ENCODE measurements around the gene SNAP47.

Gene SNAP47

GRCh38 chr1:227781314-227781930, 46.2 kb downstream of the SNAP47 start:
- DNase-seq (ENCODE audit: low read depth in 2 of 2): no peak

GRCh38 chr1:227782226-227782625, 47.0 kb downstream of the SNAP47 start:
- no peak for DNase-seq (ENCODE audit: low read depth in 2 of 2)

GRCh38 chr1:227785094-227785804, 50.0 kb downstream of the SNAP47 start:
- DNase-seq (ENCODE audit: low read depth in 2 of 2): no peak

GRCh38 chr1:227785805-227786671, 50.8 kb downstream of the SNAP47 start:
- no peak for DNase-seq (ENCODE audit: low read depth in 2 of 2)

DNA sequence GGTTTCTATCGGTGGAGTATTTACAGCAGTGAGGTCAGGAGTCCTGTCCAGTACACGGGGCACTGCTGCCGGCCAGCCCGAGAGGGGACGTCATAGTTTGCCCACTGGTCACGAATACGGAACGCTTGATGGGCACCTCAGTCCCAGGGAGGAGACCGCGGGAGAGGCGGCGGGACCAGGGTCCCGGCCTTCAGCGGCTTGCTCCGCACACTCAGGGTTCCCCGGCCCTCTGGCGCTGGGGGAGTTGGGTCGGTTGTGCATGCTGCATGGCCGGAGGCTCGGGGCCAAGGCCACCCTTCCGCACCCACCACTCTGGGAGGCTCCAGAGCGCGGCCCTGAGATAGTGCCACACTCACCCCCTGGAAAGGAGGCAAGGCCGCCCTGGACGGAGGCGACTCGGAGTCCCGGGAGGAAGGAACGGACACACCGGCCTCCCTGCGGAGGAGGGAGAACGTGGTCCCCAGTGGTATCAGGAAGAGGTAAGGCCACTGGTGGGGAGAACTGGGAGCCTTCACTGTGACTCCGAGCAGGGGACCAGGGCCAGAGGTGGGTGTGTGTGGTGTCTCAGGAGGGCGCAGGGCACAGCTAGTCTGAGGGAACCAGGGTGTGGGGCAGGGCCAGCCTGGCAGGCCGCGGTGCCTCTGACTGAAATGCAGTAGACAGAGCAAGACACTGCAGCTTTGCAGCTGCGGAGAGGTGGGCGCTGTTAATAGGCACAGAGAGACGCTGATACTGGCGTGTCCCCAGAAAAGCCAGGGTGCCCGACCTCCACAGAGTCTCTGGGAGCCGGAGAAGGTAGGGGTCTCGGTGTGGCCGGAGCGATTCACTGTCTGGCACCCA, 51.7 kb downstream of the SNAP47 start:
- DNase-seq (ENCODE audit: low read depth in 2 of 2): no peak

- DNase-seq (ENCODE audit: low read depth in 2 of 2): peak; percentile 83 to 93
Measured at GRCh38 chr1:227787513-227788270, 52.5 kb downstream of the SNAP47 start.

GRCh38 chr1:227788271-227789083, 53.2 kb downstream of the SNAP47 start:
- DNase-seq (ENCODE audit: low read depth in 2 of 2): peak; percentile 54 to 60

DNA sequence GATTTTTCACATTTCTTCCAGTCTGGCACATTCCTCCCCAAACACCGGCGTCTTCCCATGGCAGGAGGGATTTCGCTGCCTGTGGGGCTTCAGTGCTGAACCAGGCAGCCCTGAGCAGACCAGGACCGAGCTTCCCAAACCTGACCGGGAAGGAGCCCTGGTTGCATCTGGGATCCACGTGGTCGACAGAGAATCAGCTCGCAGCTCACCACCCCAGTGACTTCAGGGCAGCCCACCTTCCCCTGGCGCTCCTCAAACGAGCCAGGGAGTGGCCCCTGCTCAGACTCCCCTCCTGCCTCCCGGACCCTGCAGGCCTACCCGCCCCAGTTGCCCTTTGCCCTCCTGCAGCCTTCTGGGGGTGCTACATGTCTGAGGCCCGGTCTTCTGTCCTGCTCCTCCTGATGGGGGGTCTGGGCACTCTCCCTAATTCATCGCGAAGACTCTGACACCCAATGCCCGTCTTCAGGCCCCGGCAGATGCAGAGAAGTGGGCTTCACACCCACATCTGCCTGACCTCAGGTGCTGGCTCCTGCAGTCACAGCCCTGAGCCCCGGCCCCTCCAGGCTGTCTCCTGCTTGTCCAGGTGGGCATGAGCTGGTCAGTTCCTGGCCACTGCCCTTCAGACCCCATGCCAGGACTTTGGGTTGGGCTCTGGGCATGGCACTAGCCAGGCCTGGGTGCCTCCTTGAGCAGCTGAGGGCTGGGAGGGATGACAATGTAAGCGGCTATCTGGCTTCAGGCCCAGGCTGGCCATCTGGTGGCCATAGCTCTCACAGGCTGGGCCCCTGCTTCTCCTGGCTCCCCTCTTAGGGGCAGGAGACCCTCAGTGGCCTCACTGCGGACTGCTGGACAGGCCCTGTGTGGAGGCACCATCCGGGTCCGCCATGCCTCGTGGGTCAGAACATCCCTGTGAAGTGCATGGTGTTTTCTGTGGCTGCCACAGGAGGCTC, 54.1 kb downstream of the SNAP47 start:
- no peak for DNase-seq (ENCODE audit: low read depth in 2 of 2)

GRCh38 chr1:227790034-227790400, 54.8 kb downstream of the SNAP47 start:
- no peak for DNase-seq (ENCODE audit: low read depth in 2 of 2)

- DNase-seq (ENCODE audit: low read depth in 2 of 2): no peak
Measured at GRCh38 chr1:227790868-227791267, 55.6 kb downstream of the SNAP47 start.

DNA sequence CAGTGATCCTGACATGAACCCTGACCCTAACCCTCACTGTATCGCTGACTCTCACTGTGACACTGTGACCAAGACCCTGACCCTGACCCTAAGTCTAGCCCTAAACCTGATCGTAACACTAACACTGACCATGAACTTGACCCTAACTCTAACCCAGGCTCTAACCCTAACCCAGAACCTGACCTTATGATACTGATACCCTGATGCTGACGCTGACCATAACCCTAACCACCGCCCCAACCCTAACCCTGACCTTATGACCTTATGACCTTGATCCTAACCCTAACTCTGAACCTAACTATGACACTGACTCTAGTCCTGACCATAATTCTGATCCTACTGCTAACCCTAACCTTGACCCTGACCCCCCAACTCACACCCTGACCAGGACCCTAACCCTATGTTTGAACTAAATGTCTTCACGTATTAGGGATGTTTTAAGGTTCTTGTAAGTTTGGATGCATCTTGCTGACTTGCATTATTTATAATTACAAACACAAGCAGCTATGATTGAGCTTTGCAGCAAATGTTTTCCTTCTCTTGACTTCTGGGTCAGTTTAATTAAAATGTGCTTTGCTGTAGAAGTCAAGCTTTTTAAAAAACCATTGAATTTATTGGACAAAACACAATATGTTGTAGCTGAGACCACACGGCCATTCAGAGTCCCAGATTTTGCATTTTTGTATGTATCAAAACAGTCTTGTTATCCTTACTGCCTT, 56.3 kb downstream of the SNAP47 start:
- DNase-seq (ENCODE audit: low read depth in 2 of 2): no peak

DNA sequence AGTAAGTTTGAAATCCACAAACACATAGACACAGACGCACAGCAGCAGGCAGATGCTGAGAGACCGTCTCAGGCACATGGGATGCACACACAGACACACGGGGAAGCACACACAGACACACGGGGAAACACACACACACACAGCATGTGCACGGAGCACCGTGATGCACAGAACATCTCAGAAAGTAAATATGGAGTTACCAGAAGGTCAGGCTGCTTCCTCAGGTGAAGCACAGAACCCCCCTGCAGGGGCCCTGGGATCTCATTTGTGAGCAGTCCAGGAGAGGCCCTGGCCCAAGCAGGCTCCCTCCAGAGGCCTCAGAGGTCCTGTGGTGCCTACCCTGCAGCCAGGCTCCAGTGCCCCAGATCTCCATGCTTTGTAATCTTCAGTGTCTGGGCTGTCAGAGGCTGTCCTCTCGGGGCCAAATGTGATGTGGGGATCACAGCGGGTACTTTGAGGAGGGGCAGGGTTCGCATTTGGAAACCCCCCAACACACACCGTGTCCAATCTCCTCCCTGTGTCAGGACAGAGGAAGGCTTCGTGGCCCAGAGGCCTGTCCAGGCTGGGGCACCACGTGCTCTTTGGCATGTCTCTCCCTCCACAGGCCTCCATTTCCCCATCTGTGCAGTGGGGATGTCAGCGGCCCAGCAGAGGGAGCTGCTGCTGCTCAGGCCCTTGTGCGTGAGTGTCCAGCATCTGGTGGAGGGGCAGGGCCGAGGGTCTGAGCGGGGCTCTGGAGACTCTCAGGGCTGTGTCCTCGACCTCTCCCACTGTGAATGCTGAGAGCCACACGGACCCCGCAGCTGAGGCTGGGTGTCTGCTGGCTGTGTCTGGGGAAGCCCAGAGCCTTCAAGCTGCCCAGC, 57.2 kb downstream of the SNAP47 start:
- no peak for DNase-seq (ENCODE audit: low read depth in 2 of 2)

DNA sequence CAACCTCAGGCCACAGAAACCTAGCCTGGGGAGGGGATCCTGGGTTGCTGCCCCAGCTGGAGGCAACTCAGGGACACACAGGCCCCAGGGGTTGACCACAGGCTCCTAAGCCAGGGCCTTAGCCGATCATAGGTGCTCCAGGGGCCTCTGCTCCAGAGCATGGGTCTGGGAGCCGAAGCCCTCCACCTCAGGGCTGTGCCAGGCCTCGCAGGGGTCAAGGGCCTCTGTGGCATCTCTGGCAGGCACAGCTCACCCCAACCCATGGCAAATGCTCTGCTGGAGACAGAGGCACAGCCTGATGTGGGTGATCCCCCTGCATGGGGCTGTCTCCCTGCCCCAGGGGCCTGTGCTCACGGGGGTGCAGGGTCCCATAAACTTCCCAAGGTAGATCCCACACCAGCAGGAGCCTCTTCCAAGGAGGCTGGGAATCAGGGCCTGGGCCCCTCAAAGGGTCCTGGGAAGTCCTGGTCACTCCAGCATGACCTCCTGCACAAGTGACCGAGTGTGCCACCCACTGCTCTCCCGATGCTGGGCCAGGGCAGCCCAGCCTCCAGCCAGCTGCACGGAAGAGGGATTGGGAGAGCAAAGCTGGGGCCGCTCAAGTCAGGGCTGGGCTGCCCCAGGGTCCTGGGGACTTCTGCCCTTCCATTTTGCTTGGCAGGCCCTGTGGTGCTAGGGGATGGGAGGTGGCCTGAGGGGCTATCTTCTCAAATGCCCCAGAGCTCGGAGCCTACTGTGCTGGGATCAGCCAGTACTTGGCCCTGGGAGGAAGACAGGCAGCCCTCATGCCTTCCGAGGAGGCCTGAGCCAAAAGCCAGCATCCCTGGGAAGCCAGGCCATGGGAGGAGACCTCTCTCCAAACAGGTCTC, 58.1 kb downstream of the SNAP47 start:
- no peak for DNase-seq (ENCODE audit: low read depth in 2 of 2)

- no peak for DNase-seq (ENCODE audit: low read depth in 2 of 2)
Measured at GRCh38 chr1:227793948-227794816, 58.9 kb downstream of the SNAP47 start.

DNA sequence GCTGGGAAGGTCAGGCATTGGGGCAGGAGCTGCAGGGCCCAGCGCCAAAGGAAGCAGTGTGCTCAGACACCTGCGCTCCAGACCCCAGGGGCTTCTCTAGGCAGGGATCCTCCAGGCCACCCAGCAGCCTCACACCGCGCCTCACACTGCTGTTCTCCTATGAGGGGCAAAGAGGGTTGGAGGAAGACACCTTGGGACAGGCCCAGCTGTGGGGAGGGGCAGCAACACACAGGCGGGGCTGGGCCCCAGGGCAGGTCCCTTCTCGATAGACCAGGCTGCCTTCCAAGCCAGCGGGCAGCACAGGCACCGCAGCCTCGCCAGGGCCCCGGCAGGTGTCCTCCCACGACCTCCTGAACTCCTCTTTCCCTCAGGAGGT, 59.6 kb downstream of the SNAP47 start:
- no peak for DNase-seq (ENCODE audit: low read depth in 2 of 2)
